ENCODE measurements around the gene GLG1. TPM values are rescaled to one million over a fixed set of nuclear protein-coding genes. Genes with fewer than 3 reads are reported as not detected.

Gene GLG1
- total RNA-seq, 1 experiment from 2014 or later: 139 TPM

DNA sequence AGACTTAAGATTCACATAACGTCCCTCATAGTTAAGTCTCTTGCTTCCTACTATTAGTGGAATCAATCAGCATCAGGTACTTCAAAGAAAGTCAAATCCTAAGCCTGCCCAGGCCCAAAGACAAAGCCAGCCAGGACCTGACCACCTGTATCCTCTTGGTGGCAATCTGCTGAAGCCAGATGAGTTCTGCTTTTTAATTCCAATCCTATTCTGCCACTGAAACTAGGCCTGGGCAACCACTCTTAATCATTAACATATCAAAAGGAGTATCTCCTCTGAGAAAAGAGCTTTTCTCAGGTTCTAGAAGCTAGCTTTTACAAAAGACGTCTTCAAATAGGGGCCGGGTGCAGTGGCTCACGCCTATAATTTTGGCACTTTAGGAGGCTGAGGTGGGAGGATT, 15.1 kb upstream of the GLG1 start:
- Mint-ChIP-seq H3K4me1 (ENCODE audit: low read depth, unreplicated experiment) (peaks cover 9% of the 10 kb centered on the region), H3K27me3 (ENCODE audit: unreplicated experiment) (no peaks in the 10 kb centered on the region), H3K4me3 (ENCODE audit: low read depth, unreplicated experiment) (no peak overlapping the region), H3K27ac (ENCODE audit: unreplicated experiment) (no peak overlapping the region), H3K36me3 (ENCODE audit: insufficient read depth, unreplicated experiment) (peaks cover 59% of the 10 kb centered on the region), H3K9me3 (ENCODE audit: low read depth, unreplicated experiment) (no peaks in the 10 kb centered on the region)
- intact Hi-C loops (cut with micrococcal nuclease; ENCODE audit: unreplicated experiment): loop anchor here (5.0 kb wide), 1 partner anchor 140 kb away; no protein-coding TSS in a partner anchor
- no peak for DNase-seq
- no TSS peak for BruUV-seq (replicated peaks)
- CTCF ChIA-PET: no interaction called here
- TF ChIP-seq, protein P1, sequence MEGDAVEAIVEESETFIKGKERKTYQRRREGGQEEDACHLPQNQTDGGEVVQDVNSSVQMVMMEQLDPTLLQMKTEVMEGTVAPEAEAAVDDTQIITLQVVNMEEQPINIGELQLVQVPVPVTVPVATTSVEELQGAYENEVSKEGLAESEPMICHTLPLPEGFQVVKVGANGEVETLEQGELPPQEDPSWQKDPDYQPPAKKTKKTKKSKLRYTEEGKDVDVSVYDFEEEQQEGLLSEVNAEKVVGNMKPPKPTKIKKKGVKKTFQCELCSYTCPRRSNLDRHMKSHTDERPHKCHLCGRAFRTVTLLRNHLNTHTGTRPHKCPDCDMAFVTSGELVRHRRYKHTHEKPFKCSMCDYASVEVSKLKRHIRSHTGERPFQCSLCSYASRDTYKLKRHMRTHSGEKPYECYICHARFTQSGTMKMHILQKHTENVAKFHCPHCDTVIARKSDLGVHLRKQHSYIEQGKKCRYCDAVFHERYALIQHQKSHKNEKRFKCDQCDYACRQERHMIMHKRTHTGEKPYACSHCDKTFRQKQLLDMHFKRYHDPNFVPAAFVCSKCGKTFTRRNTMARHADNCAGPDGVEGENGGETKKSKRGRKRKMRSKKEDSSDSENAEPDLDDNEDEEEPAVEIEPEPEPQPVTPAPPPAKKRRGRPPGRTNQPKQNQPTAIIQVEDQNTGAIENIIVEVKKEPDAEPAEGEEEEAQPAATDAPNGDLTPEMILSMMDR (IDR thresholded peaks at IDR 0.05; ENCODE audit: unreplicated experiment): no peak

DNA sequence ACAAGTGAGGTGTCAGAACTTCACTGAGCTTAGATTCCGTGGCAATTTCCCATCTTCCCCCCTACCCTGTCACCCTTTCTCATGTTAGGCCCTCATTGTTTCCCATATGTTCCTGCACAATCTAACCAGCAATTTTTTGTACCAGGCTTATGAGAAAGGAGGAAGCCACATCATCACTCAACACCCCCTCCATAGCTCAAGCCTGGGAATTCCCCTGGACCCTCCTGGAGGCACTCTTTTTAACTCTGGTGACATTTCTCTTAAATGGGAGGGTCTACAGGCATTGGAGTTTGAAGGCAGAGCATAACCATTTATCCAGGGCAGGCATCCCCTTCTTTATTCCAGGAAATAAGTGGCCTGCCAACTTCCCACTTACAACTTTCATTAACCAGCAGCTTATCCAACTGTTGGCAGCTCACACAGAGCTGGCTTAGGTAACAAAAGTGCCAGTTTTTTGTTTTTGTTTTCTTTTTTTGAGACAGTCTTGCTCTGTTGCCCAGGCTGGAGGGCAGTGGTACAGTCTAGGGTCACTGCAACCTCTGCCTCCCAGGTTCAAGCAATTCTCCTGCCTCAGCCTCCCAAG, 10.4 kb upstream of the GLG1 start:
- intact Hi-C loops (cut with micrococcal nuclease; ENCODE audit: unreplicated experiment): no loop called here
- H3K4me1 Mint-ChIP-seq (ENCODE audit: low read depth, unreplicated experiment): peaks cover 9% of the 10 kb centered on the region
- H3K9me3 Mint-ChIP-seq (ENCODE audit: low read depth, unreplicated experiment): no peaks in the 10 kb centered on the region
- CTCF ChIA-PET: no interaction called here
- no peak for DNase-seq
- H3K27ac Mint-ChIP-seq (ENCODE audit: unreplicated experiment): no peak overlapping the region
- BruUV-seq (replicated peaks): no TSS peak
- H3K36me3 Mint-ChIP-seq (ENCODE audit: insufficient read depth, unreplicated experiment): peaks cover 24% of the 10 kb centered on the region
- H3K4me3 Mint-ChIP-seq (ENCODE audit: low read depth, unreplicated experiment): no peak overlapping the region
- TF ChIP-seq, protein P1 (IDR thresholded peaks at IDR 0.05; ENCODE audit: unreplicated experiment): no peak
- no peaks in the 10 kb centered on the region for H3K27me3 Mint-ChIP-seq (ENCODE audit: unreplicated experiment)

DNA sequence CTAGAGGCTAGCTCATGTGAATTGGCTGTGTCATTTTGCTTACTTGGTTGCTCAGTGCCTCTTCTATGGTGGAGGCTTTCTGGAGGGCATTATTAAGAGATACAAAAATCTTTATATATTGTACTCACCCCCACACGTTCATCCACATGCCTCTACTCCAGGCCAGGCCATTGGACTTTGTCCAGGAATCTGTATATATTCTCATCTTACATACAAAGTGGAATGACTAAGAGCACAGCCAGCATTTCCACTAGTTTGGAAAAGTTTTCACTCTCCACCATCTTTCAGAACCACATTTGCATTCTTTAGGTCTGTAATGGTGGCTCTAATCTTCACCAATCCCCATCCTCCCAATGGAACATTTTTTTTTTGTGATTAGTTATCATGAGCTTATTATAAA, 4.8 kb upstream of the GLG1 start:
- no TSS peak for BruUV-seq (replicated peaks)
- no peaks in the 10 kb centered on the region for H3K9me3 Mint-ChIP-seq (ENCODE audit: low read depth, unreplicated experiment)

DNA sequence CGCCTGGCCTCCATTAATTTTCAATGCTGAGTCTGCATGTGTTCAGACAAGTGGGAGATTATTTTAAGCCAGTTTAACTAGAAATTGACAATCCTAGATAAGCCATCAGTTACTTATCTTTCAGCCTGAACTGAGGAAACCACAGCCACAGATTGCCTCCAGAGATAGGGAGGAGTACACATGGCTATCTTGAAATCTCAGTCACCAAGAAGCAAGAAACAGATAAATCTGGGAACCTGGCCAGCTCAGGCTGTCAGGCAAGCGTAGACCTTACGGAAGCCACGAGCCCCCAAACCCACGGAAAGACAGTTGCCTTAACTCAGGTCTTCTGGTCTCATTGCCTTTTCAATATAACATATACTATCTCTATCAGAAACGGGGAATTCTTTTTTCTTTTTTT, 2.0 kb upstream of the GLG1 start:
- intact Hi-C loops (cut with micrococcal nuclease; ENCODE audit: unreplicated experiment): loop anchor here (5.0 kb wide), 1 partner anchor 127 kb away; no protein-coding TSS in a partner anchor
- no peak overlapping the region for H3K4me3 Mint-ChIP-seq (ENCODE audit: low read depth, unreplicated experiment)

More for the DNA sequence above, 4.8 kb upstream of the GLG1 start:
- peaks cover 8% of the 10 kb centered on the region for H3K4me1 Mint-ChIP-seq (ENCODE audit: low read depth, unreplicated experiment)
- DNase-seq: no peak
- H3K27me3 Mint-ChIP-seq (ENCODE audit: unreplicated experiment): no peaks in the 10 kb centered on the region
- peaks cover 13% of the 10 kb centered on the region for H3K36me3 Mint-ChIP-seq (ENCODE audit: insufficient read depth, unreplicated experiment)
- CTCF ChIA-PET: interaction anchor here (0.7 kb wide), 1 partner anchor 308 kb away, joined by 6 read pairs; no protein-coding TSS in a partner anchor
- intact Hi-C loops (cut with micrococcal nuclease; ENCODE audit: unreplicated experiment): no loop called here
- no peak overlapping the region for H3K4me3 Mint-ChIP-seq (ENCODE audit: low read depth, unreplicated experiment)
- H3K27ac Mint-ChIP-seq (ENCODE audit: unreplicated experiment): no peak overlapping the region
- TF ChIP-seq, protein P1 (IDR thresholded peaks at IDR 0.05; ENCODE audit: unreplicated experiment): no peak

More for the DNA sequence above, 2.0 kb upstream of the GLG1 start:
- TF ChIP-seq, protein P1 (IDR thresholded peaks at IDR 0.05; ENCODE audit: unreplicated experiment): no peak
- DNase-seq: no peak
- no peak overlapping the region for H3K27ac Mint-ChIP-seq (ENCODE audit: unreplicated experiment)
- peaks cover 24% of the 10 kb centered on the region for H3K4me1 Mint-ChIP-seq (ENCODE audit: low read depth, unreplicated experiment)
- BruUV-seq (replicated peaks): no TSS peak
- peaks cover 27% of the 10 kb centered on the region for H3K36me3 Mint-ChIP-seq (ENCODE audit: insufficient read depth, unreplicated experiment)
- CTCF ChIA-PET: no interaction called here
- H3K27me3 Mint-ChIP-seq (ENCODE audit: unreplicated experiment): no peaks in the 10 kb centered on the region
- H3K9me3 Mint-ChIP-seq (ENCODE audit: low read depth, unreplicated experiment): no peaks in the 10 kb centered on the region

Data from Calu3 (cell line).